A673 (cell line): ENCODE results near the gene RASL10B. TPM values are rescaled to one million over a fixed set of nuclear protein-coding genes. Genes with fewer than 3 reads are reported as not detected.

Source experiments
- BruUV-seq: library from RNA; stranded (reverse); fragments of 400-500 nt; replicated peaks from 2 replicates; lab custom pipeline; 2021; lab: Mats Ljungman, UMichigan
- CTCF ChIA-PET: fragments of 300-600 bp; sonication (Branson Sonifier 250); formaldehyde crosslinking; loops from one replicate; lab custom pipeline; 2022; ENCODE audit warnings: antibody characterized with exemption; lab: Charles Lee
- POLR2A ChIA-PET: fragments of 300-600 bp; sonication (Branson Sonifier 250); formaldehyde crosslinking; loops from one replicate; lab custom pipeline; 2022; ENCODE audit warnings: antibody characterized with exemption; ENCODE audit not compliant: low non-redundant PET; lab: Charles Lee
- DNase-seq: peaks from one replicate; pipeline ENCODE4 v3.0.0-alpha.2; 2015; ENCODE audit warnings: low spot score
- H3K27ac ChIP-seq: fragments of 200-600 bp; sonication (generic); 2 replicates; pipeline ENCODE4 v1.5.1; 2016; ENCODE audit warnings: mixed run types, low read depth, mild to moderate bottlenecking, mixed read lengths, antibody characterized with exemption, low read length; ENCODE audit not compliant: poor library complexity, severe bottlenecking
- H3K27me3 ChIP-seq: fragments of 200-600 bp; sonication (generic); replicated peaks from 2 replicates; pipeline ENCODE4 v1.6.1; 2017; ENCODE audit warnings: mixed run types, low read depth, mild to moderate bottlenecking, mixed read lengths, antibody characterized with exemption, low read length; ENCODE audit not compliant: insufficient read depth, poor library complexity
- H3K36me3 ChIP-seq: fragments of 200-600 bp; sonication (generic); 2 replicates; pipeline ENCODE4 v1.6.1; 2016; ENCODE audit warnings: mixed run types, mild to moderate bottlenecking, mixed read lengths, antibody characterized with exemption, low read length; ENCODE audit not compliant: insufficient read depth, poor library complexity, severe bottlenecking
- H3K4me1 ChIP-seq: fragments of 200-600 bp; sonication (generic); 2 replicates; pipeline ENCODE4 v1.6.1; 2017; ENCODE audit warnings: mixed run types, mild to moderate bottlenecking, mixed read lengths, antibody characterized with exemption, low read length; ENCODE audit not compliant: insufficient read depth, poor library complexity, severe bottlenecking
- H3K4me3 ChIP-seq: fragments of 200-600 bp; sonication (generic); 2 replicates; pipeline ENCODE4 v1.5.1; 2016; ENCODE audit warnings: low read depth, mixed run types, mild to moderate bottlenecking, mixed read lengths, low read length; ENCODE audit not compliant: poor library complexity, severe bottlenecking
- H3K9me3 ChIP-seq: fragments of 200-600 bp; sonication (generic); 2 replicates; pipeline ENCODE4 v1.6.1; 2016; ENCODE audit warnings: mixed run types, low read depth, mild to moderate bottlenecking, mixed read lengths, antibody characterized with exemption, low read length; ENCODE audit not compliant: poor library complexity, severe bottlenecking
- CTCF ChIP-seq: fragments of 300-800, 200-600 bp; sonication (generic); conservative IDR thresholded peaks from 2 replicates; pipeline ENCODE4 v1.5.1; 2017; ENCODE audit warnings: low read depth, mild to moderate bottlenecking, antibody characterized with exemption, low read length, moderate library complexity, mixed read lengths
- EZH2 ChIP-seq: fragments of 200-600 bp; sonication (generic); IDR thresholded peaks from 2 replicates; pipeline ENCODE4 v1.6.1; 2017; ENCODE audit warnings: borderline replicate concordance, low read depth, mild to moderate bottlenecking, mixed read lengths, antibody characterized with exemption, low read length; ENCODE audit not compliant: poor library complexity, severe bottlenecking
- intact Hi-C: fragments of 100-400 bp; cut with micrococcal nuclease; formaldehyde crosslinking; loops from one replicate; pipeline ENCODE4 v1.10.0; 2022; ENCODE audit not compliant: unreplicated experiment
- total RNA-seq: library from RNA; stranded (reverse); gene quantifications from 2 replicates; pipeline ENCODE4 v1.2.3, GENCODE V29; 2021

The RASL10B gene
- total RNA-seq, 1 experiment from 2014 or later: 15.9 TPM

GRCh38 chr17:35769895-35770486 lies 38.6 kb downstream of the RASL10B start:
- Histone ChIP-seq H3K9me3 (no peaks in the 10 kb centered on the region), H3K4me1 (no peaks in the 10 kb centered on the region), H3K27me3 (no peaks in the 10 kb centered on the region), H3K36me3 (no peaks in the 10 kb centered on the region), H3K27ac (no peak overlapping the region), H3K4me3 (no peak overlapping the region)
- POLR2A ChIA-PET: no interaction called here
- CTCF ChIA-PET: no interaction called here
- no peak for DNase-seq
- intact Hi-C loops: no loop called here
- no peak for TF ChIP-seq CTCF
- no TSS peak for BruUV-seq

- Histone ChIP-seq H3K4me1 (no peaks in the 10 kb centered on the region), H3K36me3 (no peaks in the 10 kb centered on the region), H3K4me3 (no peak overlapping the region), H3K9me3 (no peaks in the 10 kb centered on the region), H3K27ac (no peak overlapping the region), H3K27me3 (no peaks in the 10 kb centered on the region)
- ChIA-PET POLR2A (no interaction called here), CTCF (no interaction called here)
- TF ChIP-seq EZH2 (no peak), CTCF (no peak)
- no peak for DNase-seq
- intact Hi-C loops: no loop called here
- no TSS peak for BruUV-seq
Measured at GRCh38 chr17:35773129-35773528, 41.7 kb downstream of the RASL10B start.

GRCh38 chr17:35773679-35774425 lies 42.4 kb downstream of the RASL10B start:
- no peak overlapping the region for H3K27ac ChIP-seq
- no peak for TF ChIP-seq EZH2
- TF ChIP-seq CTCF: no peak
- no peaks in the 10 kb centered on the region for H3K36me3 ChIP-seq
- CTCF ChIA-PET: interaction anchor here (0.5 kb wide), 1 partner anchor 160 kb away, joined by 3 read pairs; no protein-coding TSS in a partner anchor
- no peak overlapping the region for H3K4me3 ChIP-seq
- BruUV-seq: no TSS peak
- H3K27me3 ChIP-seq: no peaks in the 10 kb centered on the region
- DNase-seq: no peak
- intact Hi-C loops: no loop called here
- POLR2A ChIA-PET: no interaction called here
- no peaks in the 10 kb centered on the region for H3K9me3 ChIP-seq
- H3K4me1 ChIP-seq: no peaks in the 10 kb centered on the region
